Activated CD8-positive, alpha-beta memory T cell treated with anti-CD3 and anti-CD28 coated beads, Interleukin-2, amount 50 U/mL, for 1 hour (primary cell): Measurements from ENCODE around the gene FAM110C.
"Not testable (repeated sequence)": the region's sequence is repeated elsewhere in the genome, so short reads cannot be mapped to it uniquely, and the experiment has no call there.

Source experiments
- DNase-seq: peaks from one replicate; pipeline ENCODE4 v3.0.0-alpha.2; 2020; ENCODE audit errors: extremely low read depth

The FAM110C gene

GRCh38 chr2:46471-47345 is at the start of gene FAM110C:
Gene FAM110C, minus strand, starts transcription at chr2:46505. Its CDS starts 120 bp downstream, at chr2:46385.
- DNase-seq, result no peak

DNA sequence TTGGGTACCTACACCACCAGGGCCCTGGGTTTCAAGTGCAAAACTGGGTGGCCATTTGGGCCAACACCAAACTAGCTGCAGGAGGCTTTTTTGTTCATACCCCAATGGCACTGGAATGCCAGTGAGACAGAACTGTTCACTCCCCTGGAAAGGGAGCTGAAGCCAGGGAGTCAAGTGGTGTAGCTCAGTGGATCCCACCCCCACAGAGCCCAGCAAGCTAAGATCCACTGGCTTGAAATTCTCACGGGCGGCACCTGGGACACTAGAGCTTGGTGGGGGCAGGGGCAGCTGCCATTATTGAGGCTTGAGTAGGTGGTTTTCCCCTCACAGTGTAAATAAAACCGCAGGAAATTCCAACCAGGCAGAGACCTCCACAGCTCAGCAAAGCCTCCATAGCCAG is 46.0 kb upstream of the FAM110C start:
- DNase-seq, result no peak

DNA sequence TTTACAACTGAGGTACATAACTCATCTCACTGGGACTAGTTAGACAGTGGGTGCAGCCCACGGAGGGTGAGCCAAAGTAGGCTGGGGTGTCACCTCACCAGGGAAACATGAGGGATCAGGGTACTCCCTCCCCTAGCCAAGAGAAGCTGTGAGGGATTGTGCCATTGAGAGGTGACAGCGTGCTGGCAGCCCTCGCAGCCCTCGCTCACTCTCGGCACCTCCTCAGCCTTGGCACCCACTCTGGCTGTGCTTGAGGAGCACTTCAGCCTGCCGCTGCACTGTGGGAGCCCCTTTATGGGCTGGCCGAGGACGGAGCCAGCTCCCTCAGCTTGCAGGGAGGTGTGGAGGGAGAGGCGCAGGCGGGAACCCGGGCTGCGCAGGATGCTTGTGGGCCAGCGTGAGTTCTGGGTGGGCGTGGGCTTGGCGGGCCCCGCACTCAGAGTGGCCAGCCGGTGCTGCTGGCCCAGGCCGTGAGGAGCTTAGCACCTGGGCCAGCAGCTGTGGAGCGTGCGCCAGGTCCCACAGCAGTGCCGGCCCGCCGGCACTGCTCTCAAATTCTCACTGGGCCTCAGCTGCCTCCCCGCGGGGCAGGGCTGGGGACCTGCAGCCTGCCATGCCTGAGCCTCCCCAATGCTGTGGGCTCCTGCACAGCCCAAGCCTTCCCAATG is 44.5 kb upstream of the FAM110C start:
- DNase-seq, result no peak

DNA sequence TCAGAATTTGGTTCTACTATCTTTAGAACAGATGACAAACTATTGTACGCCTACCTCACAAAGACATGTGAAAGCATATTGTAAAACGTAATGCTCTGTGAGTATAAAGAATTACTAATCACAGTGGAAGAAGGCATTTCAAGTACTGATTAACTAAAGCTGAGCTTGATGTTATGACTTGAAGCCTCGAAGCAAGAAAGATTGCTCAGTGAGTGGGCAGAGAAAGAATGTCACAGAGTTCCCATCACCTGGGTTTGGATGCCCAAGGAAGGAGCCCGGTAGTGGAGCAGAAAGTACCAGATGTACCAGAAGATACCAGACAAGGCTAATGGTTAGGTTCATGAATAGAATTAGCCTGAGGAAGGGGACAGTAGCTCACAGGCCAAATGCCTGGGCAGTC is 39.5 kb upstream of the FAM110C start:
- no peak for DNase-seq

- no peak for DNase-seq
Measured at GRCh38 chr2:84121-84520, 37.8 kb upstream of the FAM110C start.

- no peak for DNase-seq
Measured at GRCh38 chr2:80971-81736, 34.8 kb upstream of the FAM110C start.

GRCh38 chr2:80378-80777 is 34.1 kb upstream of the FAM110C start:
- no peak for DNase-seq

GRCh38 chr2:71309-72035 is 25.2 kb upstream of the FAM110C start:
- DNase-seq, result no peak

DNA sequence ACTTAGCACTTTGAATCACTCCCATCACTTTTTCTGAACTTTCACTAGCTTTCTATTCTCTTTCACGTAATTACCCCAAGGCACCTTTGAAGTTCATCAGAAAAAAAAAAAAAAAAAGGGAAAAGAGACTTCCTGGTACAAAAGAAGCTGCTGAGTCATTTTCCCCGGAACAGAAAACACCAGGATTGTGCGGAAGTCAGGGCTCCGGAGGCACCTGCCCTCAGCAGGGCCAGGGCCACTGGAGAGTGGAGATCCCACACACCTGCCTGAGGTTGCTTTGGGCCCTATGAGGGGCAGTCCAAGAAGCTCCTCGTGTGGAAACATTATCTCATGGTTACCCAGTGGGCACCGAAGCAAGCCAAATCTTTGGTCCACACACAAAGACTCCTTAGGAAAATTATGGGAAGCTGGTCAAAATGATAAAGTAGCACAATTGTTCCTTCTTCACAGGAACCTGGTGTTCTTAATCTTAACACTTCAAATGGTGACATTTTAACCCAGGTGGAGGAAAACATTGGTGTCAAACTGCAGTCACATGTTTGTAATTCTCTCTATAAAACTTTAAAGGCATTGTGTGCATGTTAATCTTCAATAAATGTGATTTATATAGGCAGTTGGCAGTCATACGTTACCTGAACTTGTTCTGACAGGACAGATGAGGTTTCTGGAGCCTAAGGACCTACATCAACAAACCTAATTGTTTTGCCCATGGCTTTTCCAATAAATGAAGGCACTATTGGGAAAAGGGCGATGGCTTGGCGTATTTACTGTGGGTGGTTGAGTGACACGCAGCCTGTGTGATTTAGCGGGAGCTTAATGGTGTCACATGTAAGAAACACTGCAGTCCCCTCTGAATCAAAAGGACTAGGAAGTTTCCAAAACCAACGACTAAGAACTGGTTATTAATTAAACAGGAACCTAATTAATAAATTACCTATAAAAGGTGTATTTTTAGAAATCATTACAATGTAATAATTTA is 23.4 kb upstream of the FAM110C start:
- DNase-seq, result no peak

GRCh38 chr2:68637-69036 is 22.3 kb upstream of the FAM110C start:
- DNase-seq, result not testable (repeated sequence)

DNA sequence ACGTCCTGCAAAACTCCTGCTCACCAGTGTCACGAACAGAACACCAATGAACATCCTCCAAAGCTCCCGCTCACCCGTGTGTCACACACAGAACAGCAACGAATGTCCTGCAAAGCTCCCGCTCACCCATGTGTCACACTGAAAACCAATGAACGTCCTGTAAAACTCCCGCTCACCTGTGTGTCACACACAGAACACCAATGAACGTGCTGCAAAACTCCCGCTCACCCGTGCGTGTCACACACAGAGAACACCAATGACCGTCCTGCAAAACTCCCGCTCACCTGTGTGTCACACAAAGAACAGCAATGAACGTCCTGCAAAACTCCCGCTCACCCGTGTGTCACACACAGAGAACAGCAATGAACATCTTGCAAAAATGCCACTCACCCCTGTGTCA is 20.5 kb upstream of the FAM110C start:
- DNase-seq, result no peak

GRCh38 chr2:65121-65520 is 18.8 kb upstream of the FAM110C start:
- no peak for DNase-seq

- DNase-seq, result no peak
Measured at GRCh38 chr2:55587-56448, 9.5 kb upstream of the FAM110C start.

DNA sequence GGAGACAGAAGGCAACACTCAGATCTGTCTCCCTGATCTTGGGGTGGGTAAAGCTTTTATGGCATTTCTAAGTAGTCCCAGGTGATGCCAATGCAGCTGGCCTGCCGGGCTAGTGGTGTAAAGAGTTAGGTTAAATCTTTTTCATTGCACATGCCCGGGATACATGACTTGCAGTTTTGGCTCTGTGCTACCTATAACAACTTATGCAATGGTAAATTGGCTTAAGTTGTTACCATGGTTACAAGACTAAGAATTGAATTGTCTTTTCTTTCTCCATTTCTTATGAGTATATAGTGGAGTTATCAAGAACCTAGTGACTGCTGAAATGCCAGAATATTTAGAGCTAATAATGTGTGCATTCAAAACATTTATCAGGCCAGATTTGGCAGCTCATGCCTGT is 5.3 kb upstream of the FAM110C start:
- no peak for DNase-seq

- DNase-seq, result no peak
Measured at GRCh38 chr2:47737-48136, 1.4 kb upstream of the FAM110C start.

GRCh38 chr2:47346-47725 is 1.0 kb upstream of the FAM110C start:
- no peak for DNase-seq

- DNase-seq, result no peak
Measured at GRCh38 chr2:46131-46470, 204 bp downstream of the FAM110C start.

DNA sequence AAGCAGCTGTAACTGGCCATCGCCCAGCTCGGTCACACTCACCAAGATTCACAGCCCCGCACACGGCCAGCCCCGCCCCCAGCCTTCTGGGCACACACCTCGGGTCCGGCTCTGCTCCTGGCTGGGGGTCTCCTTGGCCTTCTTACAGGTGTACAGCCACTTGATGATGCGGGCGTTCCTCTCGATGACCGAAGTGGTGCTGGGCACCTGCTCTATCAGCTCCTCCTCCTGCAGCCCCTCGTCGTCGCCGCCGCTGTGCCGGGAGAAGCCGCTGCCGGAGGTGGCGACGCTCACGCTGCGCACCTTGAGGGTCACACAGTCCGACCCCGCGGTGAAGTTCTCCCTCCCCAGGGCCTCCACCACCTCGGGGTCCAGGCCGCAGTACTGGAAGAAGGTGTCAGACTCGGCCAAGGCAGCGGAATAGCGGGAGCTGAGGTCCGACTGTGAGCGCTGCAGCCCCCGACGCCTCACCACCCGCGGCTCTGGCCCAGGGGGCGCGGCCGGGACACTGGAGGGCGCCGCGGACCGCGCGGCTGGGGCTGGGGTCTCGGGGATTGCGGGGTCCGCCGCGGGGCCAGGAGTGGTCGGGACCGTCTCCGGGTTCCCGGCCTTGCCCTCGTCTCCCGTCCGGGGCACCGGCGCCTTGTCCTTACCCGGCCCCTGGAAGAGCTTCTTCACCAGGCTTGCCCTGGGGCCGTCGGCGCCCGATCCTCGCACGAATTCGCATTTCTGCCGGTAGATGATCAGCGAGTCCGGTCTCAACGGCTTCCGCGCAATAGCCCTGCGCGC is 769 bp downstream of the FAM110C start:
- DNase-seq, result no peak

GRCh38 chr2:44748-45341 is 1.5 kb downstream of the FAM110C start:
- no peak for DNase-seq
